HG02973 (cell line): Measurements from ENCODE around the gene ZNF454.

Experiments
- ATAC-seq: cut with Tn5 transposase; IDR thresholded peaks from one replicate; pipeline ENCODE4 v1.9.1; 2021; ENCODE audit warnings: moderate library complexity; ENCODE audit not compliant: unreplicated experiment

The ZNF454 gene

GRCh38 chr5:178940569-178941360, at the start of gene ZNF454:
TSS of gene ZNF454 (plus strand) at chr5:178941198. CDS start at chr5:178942792, 1,594 bp downstream.
- no peak for ATAC-seq

GRCh38 chr5:178895615-178896571, 45.1 kb upstream of the ZNF454 start, which contains the start of gene ZFP2:
TSS of gene ZFP2 (plus strand) at chr5:178895913. CDS start at chr5:178931314, 35,401 bp downstream.
- no peak for ATAC-seq

GRCh38 chr5:178899289-178899688, 41.7 kb upstream of the ZNF454 start:
- no peak for ATAC-seq

GRCh38 chr5:178902849-178903248, 38.1 kb upstream of the ZNF454 start:
- no peak for ATAC-seq

- ATAC-seq, result no peak
Measured at GRCh38 chr5:178931846-178932760, 8.9 kb upstream of the ZNF454 start.

- no peak for ATAC-seq
Measured at GRCh38 chr5:178941361-178941760, 363 bp downstream of the ZNF454 start.

GRCh38 chr5:178965465-178966055, 24.6 kb downstream of the ZNF454 start:
- ATAC-seq, result no peak

GRCh38 chr5:178981381-178981780, 40.4 kb downstream of the ZNF454 start:
- ATAC-seq, result no peak

GRCh38 chr5:178982941-178983340, 41.9 kb downstream of the ZNF454 start:
- no peak for ATAC-seq

- ATAC-seq, result no peak
Measured at GRCh38 chr5:178983728-178984127, 42.7 kb downstream of the ZNF454 start.

GRCh38 chr5:178984145-178985072, 43.4 kb downstream of the ZNF454 start:
- ATAC-seq, result no peak

- ATAC-seq, result no peak
Measured at GRCh38 chr5:178986326-178986960, 45.4 kb downstream of the ZNF454 start.

GRCh38 chr5:178988436-178989220, 47.6 kb downstream of the ZNF454 start:
- ATAC-seq, result no peak

- ATAC-seq, result no peak
Measured at GRCh38 chr5:178989311-178989710, 48.3 kb downstream of the ZNF454 start.

GRCh38 chr5:178990491-178990890, 49.5 kb downstream of the ZNF454 start:
- no peak for ATAC-seq

- ATAC-seq, result no peak
Measured at GRCh38 chr5:178991190-178992145, 50.5 kb downstream of the ZNF454 start.
